Measurements from ENCODE around the gene PAK1IP1.
"Not testable (repeated sequence)": the region's sequence is repeated elsewhere in the genome, so short reads cannot be mapped to it uniquely, and the experiment has no call there.

The PAK1IP1 gene

DNA sequence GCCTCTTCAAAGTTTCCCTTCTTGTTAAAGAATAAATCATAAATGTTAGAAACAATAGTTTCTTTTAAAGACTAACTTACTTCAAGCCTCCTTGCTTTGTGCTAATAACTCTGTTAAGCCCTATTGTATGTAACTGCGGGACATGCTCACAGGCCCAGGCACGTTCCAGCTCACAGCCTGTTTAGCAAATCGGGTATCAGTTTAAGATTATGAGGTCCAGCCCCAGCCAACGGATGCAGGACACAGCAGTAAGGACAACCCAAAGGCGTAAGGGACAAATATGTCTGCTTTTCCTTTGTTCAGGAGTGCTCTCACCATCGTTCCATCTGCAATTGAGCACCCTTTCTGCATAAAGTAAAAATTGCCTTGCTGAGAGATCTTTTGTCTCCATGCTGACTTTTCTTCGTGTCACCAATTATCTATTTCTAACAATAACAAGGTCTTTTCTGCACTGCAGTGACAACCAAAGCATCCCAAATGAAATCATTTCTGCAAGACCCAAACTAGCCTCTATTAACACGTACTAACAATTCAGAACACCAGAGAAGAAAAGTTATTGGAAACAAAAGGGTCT is 1.7 kb upstream of the PAK1IP1 start:
- DNase-seq, result no peak

DNA sequence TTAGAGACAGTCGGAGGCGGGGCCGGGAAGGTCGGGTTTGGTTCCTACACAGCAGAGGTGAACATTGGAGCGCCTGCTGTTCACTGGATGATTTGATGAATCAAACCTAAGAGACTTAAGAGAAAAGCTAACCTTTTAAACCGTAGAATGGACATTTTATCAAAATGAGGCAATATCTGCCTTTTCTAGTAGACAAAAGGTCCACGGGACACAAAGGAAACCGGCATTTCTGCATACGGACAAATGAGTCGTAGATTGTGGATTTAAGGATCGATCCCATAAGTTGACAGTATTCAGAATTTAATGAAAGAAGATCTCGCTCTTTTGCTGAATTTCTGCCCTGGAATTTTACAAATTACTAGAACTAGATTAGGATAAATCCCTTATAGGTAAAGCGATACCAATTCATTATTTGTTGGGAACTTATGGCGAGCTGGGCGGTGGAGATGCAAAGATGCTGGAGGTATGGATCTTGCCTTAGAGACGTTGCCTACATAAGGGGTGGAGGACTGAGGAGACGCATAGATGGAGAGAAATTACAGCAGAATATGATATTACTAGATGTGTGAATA is 400 bp downstream of the PAK1IP1 start:
- no peak for DNase-seq

DNA sequence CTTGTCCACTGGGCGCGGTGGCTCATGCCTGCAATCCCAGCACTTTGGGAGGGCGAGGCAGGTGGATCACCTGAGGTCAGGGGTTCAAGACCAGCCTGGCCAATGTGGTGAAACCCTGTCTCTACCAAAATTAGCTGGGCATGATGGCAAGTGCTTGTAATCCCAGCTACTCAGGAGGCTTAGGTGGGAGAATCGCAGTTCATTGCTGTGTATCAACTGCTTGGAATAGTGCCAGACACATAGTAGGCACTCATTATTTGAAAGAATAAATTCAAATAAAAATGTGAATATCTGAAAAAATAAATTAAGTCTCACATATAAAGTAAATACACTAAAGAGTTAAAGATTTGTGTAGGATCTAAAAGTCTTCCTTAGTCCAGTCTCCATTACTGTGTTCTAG is 1.9 kb downstream of the PAK1IP1 start:
- DNase-seq, result no peak

DNA sequence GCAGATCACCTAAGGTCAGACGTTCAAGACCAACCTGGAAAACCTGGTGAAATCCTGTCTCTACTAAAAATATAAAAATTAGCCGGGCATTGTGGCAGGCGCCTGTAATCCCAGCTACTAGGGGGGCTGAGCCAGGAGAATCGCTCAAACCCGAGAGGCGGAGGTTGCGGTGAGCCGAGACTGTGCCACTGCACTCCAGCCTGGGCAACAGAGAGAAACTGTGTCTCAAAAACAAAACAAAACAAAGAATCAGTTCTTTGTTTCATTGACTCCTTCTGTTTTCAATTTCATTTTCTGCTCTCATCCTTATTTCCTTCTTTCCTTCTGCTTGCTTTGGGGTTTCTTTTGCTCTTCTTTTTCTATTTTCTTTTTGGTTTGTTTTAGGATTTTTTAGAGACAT is 19.2 kb downstream of the PAK1IP1 start:
- DNase-seq, result no peak

DNA sequence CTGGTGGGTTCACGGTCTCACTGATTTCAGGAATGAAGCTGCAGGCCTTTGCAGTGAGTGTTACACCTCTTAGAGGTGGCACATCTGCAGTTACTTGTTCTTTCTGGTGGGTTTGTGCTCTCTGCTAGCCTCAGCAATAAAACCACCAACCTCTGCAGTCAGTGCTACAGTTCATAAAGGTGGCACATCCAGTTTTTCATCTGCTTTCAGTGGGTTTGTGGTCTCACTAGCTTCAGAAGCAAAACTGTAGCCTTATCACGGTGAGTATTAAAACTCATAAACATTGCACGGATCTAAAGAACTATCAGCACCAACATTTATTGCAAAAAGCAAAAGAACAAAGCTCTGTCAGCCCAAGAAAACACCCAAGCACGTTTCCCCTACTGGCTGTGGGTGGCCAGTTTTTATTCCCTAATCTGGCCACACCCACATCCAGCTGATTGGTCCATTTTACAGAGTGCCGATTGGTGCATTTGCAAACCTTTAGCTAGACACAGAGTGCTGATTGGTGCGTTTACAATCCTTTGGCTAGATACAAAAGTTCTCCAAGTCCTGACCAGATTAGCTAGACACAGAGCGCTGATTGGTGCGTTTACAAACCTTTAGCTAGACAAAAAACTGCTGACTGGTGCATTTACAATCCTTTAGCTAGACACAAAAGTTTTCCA is 24.7 kb downstream of the PAK1IP1 start:
- DNase-seq, result no peak

DNA sequence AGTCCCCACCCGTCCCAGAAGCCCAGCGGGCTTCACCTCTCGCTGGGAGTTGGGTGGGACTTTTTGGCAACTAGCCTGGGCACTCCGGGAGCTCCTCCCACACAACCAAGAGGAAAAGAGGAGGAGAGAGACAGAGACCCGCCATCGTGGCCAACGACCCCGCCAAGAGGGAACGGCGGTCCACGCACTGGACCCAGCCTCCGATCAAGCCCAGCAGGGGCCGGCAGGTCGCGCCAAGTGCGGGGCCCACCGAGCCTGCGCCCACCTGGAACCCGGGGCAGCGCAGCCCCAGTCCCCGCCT is 25.1 kb downstream of the PAK1IP1 start:
- no peak for DNase-seq

DNA sequence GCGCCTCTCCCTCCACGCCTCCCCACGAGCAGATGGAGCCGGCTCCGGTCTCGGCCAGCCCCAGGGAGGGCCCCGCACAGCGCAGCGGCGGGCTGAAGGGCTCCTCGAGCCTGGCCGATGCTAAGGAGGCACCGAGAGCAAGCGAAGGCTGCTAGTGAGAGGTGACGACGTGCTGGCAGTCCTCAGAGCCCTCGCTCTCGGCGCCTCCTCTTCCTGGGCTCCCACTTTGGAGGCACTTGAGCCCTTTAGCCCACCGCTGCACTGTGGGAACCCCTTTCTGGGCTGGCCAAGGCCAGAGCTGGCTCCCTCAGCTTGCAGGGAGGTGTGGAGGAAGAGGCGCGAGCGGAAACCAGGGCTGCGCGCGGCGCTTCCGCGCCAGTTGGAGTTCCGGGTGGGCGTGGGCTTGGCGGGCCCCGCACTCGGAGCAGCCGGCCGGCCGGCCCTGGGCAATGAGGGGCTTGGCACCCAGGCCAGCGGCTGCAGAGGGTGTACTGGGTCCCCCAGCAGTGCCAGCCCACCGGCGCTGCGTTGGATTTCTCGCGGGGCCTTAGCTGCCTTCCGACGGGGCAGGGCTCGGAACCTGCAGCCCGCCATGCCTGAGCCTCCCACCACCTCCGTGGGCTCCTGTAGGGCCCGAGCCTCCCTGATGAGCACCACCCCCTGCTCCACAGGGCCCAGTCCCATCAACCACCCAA is 25.6 kb downstream of the PAK1IP1 start:
- DNase-seq, result peak in 6 of 14 donors; percentile 5 to 33 (median 18)

DNA sequence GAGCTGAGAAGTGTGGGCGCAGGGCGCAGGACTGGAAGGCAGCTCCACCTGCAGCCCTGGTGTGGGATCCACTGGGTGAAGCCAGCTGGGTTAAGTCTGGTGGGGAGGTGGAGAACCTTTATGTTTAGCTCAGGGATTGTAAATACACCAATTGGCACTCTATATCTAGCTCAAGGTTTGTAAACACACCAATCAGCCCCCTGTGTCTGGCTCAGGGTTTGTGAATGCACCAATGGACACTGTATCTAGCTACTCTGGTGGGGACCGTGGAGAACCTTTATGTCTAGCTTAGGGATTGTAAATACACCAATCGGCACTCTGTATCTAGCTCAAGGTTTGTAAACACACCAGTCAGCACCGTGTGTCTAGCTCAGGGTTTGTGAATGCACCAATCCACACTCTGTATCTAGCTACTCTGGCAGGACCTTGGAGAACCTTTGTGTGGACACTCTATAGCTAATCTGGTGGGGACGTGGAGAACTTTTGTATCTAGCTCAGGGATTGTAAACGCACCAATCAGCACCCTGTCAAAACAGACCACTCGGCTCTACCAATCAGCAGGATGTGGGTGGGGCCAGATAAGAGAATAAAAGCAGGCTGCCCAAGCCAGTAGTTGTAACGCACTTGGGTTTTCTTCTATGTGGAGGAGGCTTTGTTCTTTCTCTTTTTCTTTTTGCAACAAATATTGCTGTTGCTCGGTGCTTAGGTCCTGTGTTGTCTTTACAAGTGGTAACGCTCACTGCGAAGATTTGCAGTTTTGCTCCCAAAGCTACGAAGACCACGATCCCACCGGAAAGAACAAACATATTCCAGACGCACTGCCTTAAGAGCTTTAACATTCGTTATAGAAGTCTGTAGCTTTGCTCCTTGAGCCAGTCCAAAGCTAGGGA is 26.4 kb downstream of the PAK1IP1 start:
- DNase-seq, result not testable (repeated sequence)

DNA sequence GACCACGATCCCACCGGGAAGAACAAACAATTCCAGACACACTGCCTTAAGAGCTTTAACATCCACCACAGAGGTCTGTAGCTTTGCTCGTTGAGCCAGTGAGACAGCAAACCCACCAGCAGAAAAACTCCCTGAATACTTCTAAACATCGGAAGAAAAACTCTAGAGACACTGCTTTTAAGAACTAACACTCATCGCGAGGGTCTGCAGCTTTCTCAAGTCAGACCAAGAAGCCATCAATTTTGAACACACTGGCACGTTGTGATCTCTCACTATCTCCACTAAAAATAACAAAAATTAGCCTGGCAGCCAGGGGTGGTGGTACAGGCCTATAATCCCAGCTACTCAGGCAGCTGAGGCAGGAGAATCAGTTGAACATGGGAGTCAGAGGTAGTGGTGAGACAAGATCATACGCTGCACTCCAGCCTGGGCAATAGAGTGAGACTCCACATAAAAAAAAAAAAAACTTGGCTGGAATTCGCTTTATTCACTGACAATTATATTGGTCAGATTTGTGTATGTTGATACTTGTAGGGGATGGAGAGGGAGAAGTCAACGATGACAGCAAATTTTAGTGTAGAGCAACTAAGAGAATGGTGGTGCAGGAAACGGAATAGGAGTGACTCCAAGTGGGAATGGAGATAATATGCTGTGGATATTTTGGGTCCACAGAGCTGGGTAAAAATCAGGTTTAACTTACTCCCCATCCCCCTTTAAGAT is 27.2 kb downstream of the PAK1IP1 start:
- DNase-seq, result no peak

DNA sequence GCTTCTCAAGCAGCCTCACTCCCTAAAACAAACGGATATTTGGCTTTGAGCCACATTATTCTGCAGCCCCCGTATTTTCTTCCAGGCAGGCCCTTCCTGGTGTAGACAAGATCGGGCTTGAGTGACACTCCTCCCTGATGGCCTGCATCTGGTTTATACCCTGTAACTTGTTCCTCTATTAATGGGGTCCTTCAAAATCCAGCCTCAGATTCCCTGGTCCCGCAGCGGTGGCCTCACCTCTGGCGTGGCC is 27.7 kb downstream of the PAK1IP1 start:
- no peak for DNase-seq

DNA sequence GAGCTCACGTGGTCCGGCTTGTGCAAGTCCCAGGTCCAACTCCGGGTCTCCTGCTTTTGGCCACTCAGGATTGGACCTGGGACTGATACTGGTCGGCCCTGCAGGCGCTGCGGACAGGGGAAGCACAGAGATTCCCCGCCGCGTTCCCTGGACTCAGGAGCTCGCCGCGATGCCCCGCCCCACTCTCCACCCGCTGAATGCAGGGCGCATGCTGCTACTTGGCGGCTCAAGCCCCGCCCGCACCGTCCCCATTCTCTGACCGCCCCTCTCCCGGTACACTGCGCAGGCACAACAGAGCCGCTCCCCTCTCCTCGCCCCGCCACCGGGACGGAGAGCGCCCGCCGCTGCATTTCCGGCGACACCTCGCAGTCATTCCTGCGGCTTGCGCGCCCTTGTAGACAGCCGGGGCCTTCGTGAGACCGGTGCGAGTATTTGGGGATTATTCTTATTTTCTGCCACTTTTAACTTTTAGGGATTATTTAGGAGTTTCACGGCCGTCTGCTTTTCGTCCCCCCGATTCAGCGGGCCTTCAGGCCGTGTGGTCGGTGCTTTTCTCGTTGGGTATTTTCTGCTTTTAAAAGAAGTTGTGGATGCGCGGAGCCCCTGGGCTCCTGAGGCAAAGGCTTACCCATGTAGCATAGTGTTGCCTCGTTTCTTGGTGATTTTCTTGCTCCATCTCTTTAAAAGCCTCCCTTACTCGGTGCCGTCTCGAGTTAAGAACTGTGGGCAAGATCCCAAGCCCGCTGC is 28.2 kb downstream of the PAK1IP1 start, which contains the start of gene TMEM14C:
Gene TMEM14C (plus strand): TSS at position 251 of the 747 bp plus-strand sequence. CDS start 1,544 bp downstream, outside the sequence.
- peak; percentile 70 to 99 (median 92) for DNase-seq

DNA sequence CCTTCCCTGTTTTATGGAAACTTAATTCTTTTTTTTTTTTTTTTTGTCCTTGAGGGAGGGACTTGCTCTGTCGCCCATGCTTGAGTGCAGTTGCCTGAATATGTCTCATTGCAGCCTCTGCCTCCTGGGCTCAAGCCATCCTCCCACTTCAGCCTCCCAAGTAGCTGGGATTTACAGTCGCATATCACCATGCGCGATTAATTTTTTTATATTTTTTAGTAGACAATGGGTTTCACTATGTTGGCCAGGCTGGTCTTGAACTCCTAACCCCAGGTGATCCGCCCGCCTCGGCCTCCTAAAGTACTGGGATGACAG is 28.8 kb downstream of the PAK1IP1 start:
- no peak for DNase-seq

DNA sequence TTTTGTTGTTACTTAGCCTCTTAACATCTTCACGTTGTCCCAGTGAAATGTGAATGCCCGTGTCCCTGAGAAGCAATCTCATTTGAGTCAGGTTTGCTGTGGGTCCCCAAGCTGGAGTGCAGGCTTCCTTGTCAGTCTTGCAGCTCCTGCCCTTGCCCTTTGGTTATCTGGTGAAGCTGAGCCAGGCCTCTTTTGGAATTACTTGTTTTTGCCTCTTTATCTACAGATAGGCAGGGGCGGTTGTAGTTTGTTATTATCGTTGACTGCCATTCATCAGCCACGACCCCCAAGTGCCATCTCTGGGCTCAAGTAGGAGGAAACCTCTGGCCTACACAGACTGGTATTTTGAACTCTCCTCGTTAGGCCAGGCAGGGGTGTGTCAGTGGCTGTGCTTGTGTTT is 30.3 kb downstream of the PAK1IP1 start:
- DNase-seq, result no peak

DNA sequence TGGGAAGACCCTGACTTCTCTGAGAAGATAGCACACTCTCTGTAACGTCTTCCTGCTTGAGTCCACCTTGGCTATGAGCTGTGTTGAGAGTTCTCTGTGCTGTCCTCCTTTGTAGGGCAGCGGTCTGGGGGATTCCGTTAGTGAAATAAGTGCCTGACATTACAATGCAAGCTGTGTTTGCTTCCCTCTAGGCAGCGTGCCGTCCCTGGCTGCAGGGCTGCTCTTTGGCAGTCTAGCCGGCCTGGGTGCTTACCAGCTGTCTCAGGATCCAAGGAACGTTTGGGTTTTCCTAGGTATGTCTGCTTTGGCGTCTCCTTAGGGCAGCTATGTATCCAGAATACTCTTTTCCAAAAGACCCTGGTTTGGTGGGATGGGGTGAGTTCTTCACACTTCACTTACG is 30.9 kb downstream of the PAK1IP1 start:
- peak in 10 of 14 donors; percentile 1 to 49 (median 22) for DNase-seq

DNA sequence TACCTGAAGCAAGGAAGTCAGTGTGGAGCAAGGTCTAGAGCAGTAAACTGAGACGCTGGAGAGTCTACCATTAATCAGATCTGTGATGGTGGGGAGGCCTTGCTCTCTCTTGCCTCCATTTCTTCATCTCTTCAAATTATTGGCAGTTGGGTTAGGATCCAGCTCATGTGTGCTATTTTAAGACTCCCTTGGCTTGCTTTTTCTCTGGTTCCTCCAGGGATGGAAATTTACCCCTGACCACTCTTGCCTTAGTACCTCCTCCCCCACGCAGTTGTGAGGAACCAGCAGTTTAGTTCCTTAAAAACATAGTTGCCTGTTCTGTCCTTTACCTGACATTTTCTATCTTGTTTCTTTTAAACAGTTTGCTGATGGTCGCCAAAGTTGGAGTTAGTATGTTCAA is 35.5 kb downstream of the PAK1IP1 start:
- DNase-seq, result no peak

DNA sequence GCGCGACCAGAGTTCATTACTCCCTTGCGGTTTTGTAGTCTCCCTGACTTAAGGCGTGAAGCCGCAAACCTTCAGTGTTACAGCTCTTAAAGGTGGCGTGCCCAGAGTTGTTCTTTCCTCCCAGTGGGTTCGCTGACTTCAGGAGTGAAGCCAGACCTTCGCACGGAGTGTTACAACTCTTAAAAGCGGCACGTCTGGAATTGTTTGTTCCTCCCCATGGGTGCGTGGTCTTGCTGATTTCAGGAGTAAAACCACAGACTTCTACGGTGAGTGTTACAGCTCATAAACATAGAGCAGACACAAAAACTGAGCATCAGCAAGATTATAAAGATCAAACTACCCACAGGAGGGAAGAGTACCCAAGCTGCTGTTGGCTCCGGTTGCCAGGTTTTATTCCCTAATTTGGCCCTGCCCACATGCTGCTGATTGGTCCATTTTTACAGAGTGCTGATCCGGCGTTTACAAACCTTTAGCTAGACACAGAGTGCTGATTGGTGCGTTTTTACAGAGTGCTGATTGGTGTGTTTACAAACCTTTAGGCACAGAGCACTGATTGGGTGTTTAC is 38.5 kb downstream of the PAK1IP1 start:
- DNase-seq, result no peak

DNA sequence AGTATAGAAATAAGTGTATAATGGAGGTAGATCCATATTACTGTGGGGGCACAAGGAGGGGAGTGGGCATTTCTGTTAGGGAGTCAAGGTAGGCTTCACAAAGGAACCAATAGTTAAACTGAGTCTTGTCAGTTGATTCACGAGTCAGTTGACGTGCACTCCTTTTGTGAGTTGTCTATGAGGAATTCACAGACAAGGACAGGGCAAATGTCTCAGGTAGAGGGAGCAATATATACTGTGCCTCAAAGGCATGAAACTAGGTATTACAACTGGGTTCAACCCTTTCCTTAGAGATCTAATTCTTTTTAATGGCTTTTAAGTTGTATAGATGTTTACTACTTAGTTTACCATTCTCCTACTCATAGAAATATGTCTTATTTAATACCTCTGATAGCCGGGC is 39.1 kb downstream of the PAK1IP1 start:
- no peak for DNase-seq

DNA sequence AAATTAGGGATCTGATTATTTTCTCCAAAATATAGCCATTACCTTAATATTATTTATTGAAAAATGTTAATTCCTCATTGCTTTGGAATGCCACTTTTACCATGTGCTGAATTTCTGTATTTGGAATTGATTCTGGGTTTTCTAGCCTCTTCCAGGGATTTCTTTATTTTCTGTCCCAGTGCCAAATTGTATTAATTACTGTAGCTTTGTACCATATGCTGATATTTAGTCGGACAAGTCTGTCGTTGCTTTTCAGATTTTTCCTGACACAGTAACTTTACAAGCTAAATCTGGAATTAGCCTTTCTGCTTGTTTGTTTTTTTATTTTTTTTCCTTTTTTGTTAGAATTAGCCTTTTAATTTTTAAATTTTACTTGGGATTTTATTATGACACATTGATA is 42.0 kb downstream of the PAK1IP1 start:
- DNase-seq, result no peak

DNA sequence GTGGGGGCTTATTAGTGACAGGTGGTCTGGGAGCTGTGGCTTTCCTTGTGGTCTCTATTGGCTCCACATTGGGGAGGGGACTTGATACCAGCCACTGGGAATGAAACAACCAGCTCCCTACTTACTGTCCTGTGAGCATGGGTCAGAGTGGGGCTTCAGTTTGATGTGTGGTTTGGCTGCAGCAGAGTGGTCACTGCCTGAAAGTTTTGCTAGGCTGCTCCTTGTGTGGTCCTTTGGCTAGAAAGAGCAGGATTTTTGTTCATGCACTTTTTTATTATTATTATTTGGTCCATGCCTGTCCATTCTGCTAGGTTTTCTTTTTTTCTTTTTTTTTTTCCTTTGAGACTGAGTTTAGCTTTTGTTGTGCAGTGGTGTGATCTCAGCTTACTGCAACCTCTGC is 45.3 kb downstream of the PAK1IP1 start:
- DNase-seq, result no peak

DNA sequence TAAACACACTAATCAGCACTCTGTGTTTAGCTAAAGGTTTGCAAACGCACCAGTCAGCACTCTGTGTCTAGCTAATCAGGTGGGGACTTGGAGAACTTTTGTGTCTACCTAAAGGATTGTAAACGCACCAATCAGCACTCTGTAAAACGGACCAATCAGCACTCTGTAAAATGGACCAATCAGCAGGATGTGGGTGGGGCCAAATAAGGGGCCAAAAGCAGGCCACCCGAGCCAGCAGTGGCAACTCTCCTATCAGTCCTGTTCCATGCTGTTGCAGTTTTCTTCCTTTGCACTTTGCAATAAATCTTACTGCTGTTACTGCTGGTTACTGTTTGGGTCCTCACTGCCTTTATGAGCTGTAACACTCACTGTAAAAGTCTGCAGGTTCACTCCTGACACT is 46.9 kb downstream of the PAK1IP1 start:
- DNase-seq, result not testable (repeated sequence)

DNA sequence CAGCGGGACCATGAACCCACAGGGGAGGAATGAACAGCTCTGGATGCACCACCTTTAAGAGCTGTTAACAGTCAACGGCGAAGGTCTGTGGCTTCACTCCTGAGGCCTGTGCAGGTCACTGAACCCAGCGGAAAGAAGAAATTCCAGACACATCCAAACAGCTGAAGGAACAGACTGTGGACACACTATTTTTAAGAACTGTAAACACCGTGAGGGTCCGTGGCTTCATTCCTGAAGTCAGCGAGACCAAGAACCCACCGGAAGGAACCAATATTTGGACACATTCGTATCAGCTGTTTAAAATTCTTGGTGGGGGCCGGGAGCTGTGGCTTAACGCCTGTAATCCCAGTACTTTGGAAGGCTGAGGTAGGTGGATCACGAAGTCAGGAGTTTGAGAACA is 47.5 kb downstream of the PAK1IP1 start:
- DNase-seq, result no peak
